H1 (cell line): ENCODE measurements around the gene TARDBP. TPM values are rescaled to one million over a fixed set of nuclear protein-coding genes. Genes with fewer than 3 reads are reported as not detected.

ENCODE experiments used
- CTCF ChIA-PET: fragments of 300-600 bp; sonication (Branson Sonifier 250); formaldehyde crosslinking; loops from one replicate; lab custom pipeline; 2021; ENCODE audit not compliant: partially characterized antibody; lab: Charles Lee
- POLR2A ChIA-PET: fragments of 300-600 bp; sonication (Branson Sonifier 250); formaldehyde crosslinking; loops from one replicate; lab custom pipeline; 2021; ENCODE audit warnings: inconsistent platforms; ENCODE audit not compliant: partially characterized antibody; lab: Charles Lee
- DNase-seq, 2 experiments: peaks; one replicate each; pipeline versions ENCODE4 v3.0.0 to v3.0.0-alpha.2; 2010 to 2022; ENCODE audit warnings: low spot score in 2 of 2, low read depth in 1 of 2, mixed read lengths in 1 of 2
- FAIRE-seq: peaks from 2 replicates; lab custom pipeline; 2011; peaks lifted over from hg19 to GRCh38; lab: Jason Lieb, UNC
- H2AFZ ChIP-seq: 2 replicates; pipeline ENCODE4 v1.8.1; 2012; ENCODE audit warnings: low read length, inconsistent platforms
- H2AK5ac ChIP-seq: 2 replicates; pipeline ENCODE4 v1.6.1; 2013; ENCODE audit warnings: low read depth, low read length
- H2BK120ac ChIP-seq: replicated peaks from 2 replicates; pipeline ENCODE3; 2013; ENCODE audit warnings: low read depth, low read length, inconsistent platforms
- H2BK12ac ChIP-seq: 2 replicates; pipeline ENCODE4 v1.6.1; 2013; ENCODE audit warnings: low read depth, low read length
- H2BK15ac ChIP-seq: 2 replicates; pipeline ENCODE4 v1.6.1; 2013; ENCODE audit warnings: low read length
- H2BK20ac ChIP-seq: 2 replicates; pipeline ENCODE4 v1.6.1; 2013; ENCODE audit warnings: low read length
- H2BK5ac ChIP-seq: 2 replicates; pipeline ENCODE4 v1.6.1; 2013; ENCODE audit warnings: low read depth, low read length
- H3K14ac ChIP-seq: 2 replicates; pipeline ENCODE4 v1.6.1; 2013; ENCODE audit warnings: inconsistent platforms; ENCODE audit not compliant: insufficient read length
- H3K18ac ChIP-seq: 2 replicates; pipeline ENCODE4 v1.6.1; 2013; ENCODE audit warnings: low read length; ENCODE audit errors: extremely low read depth
- H3K23ac ChIP-seq: 2 replicates; pipeline ENCODE4 v1.6.1; 2013; ENCODE audit warnings: inconsistent platforms; ENCODE audit not compliant: insufficient read length
- H3K23me2 ChIP-seq: 2 replicates; pipeline ENCODE4 v1.6.1; 2013; ENCODE audit warnings: low read depth, low read length
- H3K27ac ChIP-seq: 2 replicates; pipeline ENCODE4 v1.6.1; 2011; ENCODE audit warnings: low read depth, low read length, inconsistent platforms
- H3K27me3 ChIP-seq, 4 experiments: replicated peaks in 1 of 4; 1 replicate in 1 of 4; 2 replicates in 3 of 4; pipeline versions ENCODE4 v1.6.1 to v1.8.1; 2011 to 2013; ENCODE audit warnings: low read length in 3 of 4, mild to moderate bottlenecking in 3 of 4, inconsistent platforms in 2 of 4, mixed read lengths in 2 of 4, moderate library complexity in 1 of 4; ENCODE audit not compliant: control insufficient read depth in 3 of 4, insufficient read depth in 3 of 4; ENCODE audit errors: extremely low read depth in 1 of 4
- H3K36me3 ChIP-seq, 4 experiments: 2 replicates each; pipeline versions ENCODE4 v1.6.1 to v1.8.1; 2011 to 2013; ENCODE audit warnings: mild to moderate bottlenecking in 4 of 4, low read length in 3 of 4, moderate library complexity in 2 of 4, control low read depth in 1 of 4, inconsistent platforms in 1 of 4; ENCODE audit not compliant: insufficient read depth in 4 of 4, control insufficient read depth in 2 of 4
- H3K4ac ChIP-seq: replicated peaks from 2 replicates; pipeline ENCODE3; 2013; ENCODE audit warnings: low read length, low read depth, mixed read lengths, inconsistent platforms; ENCODE audit not compliant: insufficient read length
- H3K4me1 ChIP-seq, 4 experiments: replicated peaks in 1 of 4; 1 replicate in 1 of 4; 2 replicates in 3 of 4; pipeline versions ENCODE4 v1.6.1 to v1.8.1; 2011 to 2013; ENCODE audit warnings: low read length in 3 of 4, inconsistent platforms in 2 of 4, mixed read lengths in 1 of 4; ENCODE audit not compliant: insufficient read depth in 4 of 4, control insufficient read depth in 3 of 4
- H3K4me2 ChIP-seq, 2 experiments: 2 replicates each; pipeline versions ENCODE4 v1.6.1 to v1.8.1; 2011 to 2013; ENCODE audit warnings: low read depth in 2 of 2, low read length in 2 of 2, control low read depth in 1 of 2, inconsistent platforms in 1 of 2, mild to moderate bottlenecking in 1 of 2; ENCODE audit not compliant: insufficient read depth in 1 of 2
- H3K4me3 ChIP-seq, 4 experiments: fragments of 200-600, 300-600 bp in 1 of 4; sonication (generic), shearing (Covaris generic), sonication (Bioruptor Twin) in 1 of 4; 2 replicates each; pipeline versions ENCODE4 v1.5.1 to v1.8.1; 2011 to 2016; ENCODE audit warnings: low read length in 4 of 4, low read depth in 3 of 4, control low read depth in 2 of 4, inconsistent platforms in 2 of 4, mild to moderate bottlenecking in 2 of 4, mixed read lengths in 1 of 4, moderate library complexity in 1 of 4; ENCODE audit not compliant: insufficient read depth in 2 of 4; ENCODE audit errors: extremely low read depth in 1 of 4
- H3K56ac ChIP-seq: replicated peaks from 2 replicates; pipeline ENCODE3; 2013; ENCODE audit warnings: low read depth, mild to moderate bottlenecking, mixed read lengths, low read length, inconsistent platforms; ENCODE audit not compliant: insufficient read length
- H3K79me1 ChIP-seq: 2 replicates; pipeline ENCODE4 v1.6.1; 2013; ENCODE audit warnings: low read depth, low read length, control low read depth
- H3K79me2 ChIP-seq, 2 experiments: 2 replicates each; pipeline versions ENCODE4 v1.6.1 to v1.8.1; 2012 to 2013; ENCODE audit warnings: low read length in 2 of 2, mild to moderate bottlenecking in 2 of 2, inconsistent platforms in 1 of 2; ENCODE audit not compliant: insufficient read depth in 2 of 2, control insufficient read depth in 1 of 2
- H3K9ac ChIP-seq, 4 experiments: replicated peaks in 1 of 4; 1 replicate in 1 of 4; 2 replicates in 3 of 4; pipeline versions ENCODE4 v1.6.1 to v1.8.1; 2011 to 2013; ENCODE audit warnings: low read depth in 3 of 4, low read length in 3 of 4, control low read depth in 2 of 4, mild to moderate bottlenecking in 2 of 4, moderate library complexity in 2 of 4, inconsistent platforms in 1 of 4; ENCODE audit errors: extremely low read depth in 1 of 4
- H3K9me3 ChIP-seq, 2 experiments: 2 replicates each; pipeline versions ENCODE4 v1.6.1 to v1.8.1; 2012 to 2013; ENCODE audit warnings: mild to moderate bottlenecking in 2 of 2, moderate library complexity in 2 of 2, control low read depth in 1 of 2, inconsistent platforms in 1 of 2, low read depth in 1 of 2, low read length in 1 of 2, mixed read lengths in 1 of 2; ENCODE audit not compliant: insufficient read depth in 2 of 2
- H4K20me1 ChIP-seq, 2 experiments: replicated peaks in 1 of 2; 2 replicates each; pipeline versions ENCODE3 to v1.8.1; 2011 to 2013; ENCODE audit warnings: inconsistent platforms in 2 of 2, low read length in 2 of 2, mild to moderate bottlenecking in 1 of 2; ENCODE audit not compliant: insufficient read depth in 2 of 2, control insufficient read depth in 1 of 2
- H4K5ac ChIP-seq: 2 replicates; pipeline ENCODE4 v1.6.1; 2013; ENCODE audit warnings: low read length, low read depth, mixed read lengths, inconsistent platforms; ENCODE audit not compliant: insufficient read length
- H4K8ac ChIP-seq: 2 replicates; pipeline ENCODE4 v1.8.0; 2013; ENCODE audit warnings: mild to moderate bottlenecking, moderate library complexity, low read length, inconsistent platforms; ENCODE audit not compliant: insufficient read depth; ENCODE audit errors: extremely low read depth
- H4K91ac ChIP-seq: replicated peaks from 2 replicates; pipeline ENCODE3; 2013; ENCODE audit warnings: low read length, mixed read lengths, inconsistent platforms; ENCODE audit not compliant: insufficient read length
- ASH2L ChIP-seq: fragments of 200-600, 300-600 bp; sonication (generic); IDR thresholded peaks from one replicate; pipeline ENCODE4 v1.7.1; 2017; ENCODE audit warnings: low read length
- KDM4A ChIP-seq: IDR thresholded peaks from one replicate; pipeline ENCODE4 v1.7.1; 2012; ENCODE audit warnings: low read depth, mild to moderate bottlenecking, moderate library complexity, low read length, inconsistent platforms; ENCODE audit not compliant: severe bottlenecking
- WGBS, 2 experiments: shearing (Covaris generic) in 1 of 2; methylation state at CpG; one replicate each; pipeline versions ENCODE4 v1.1.6 to v1.1.7; 2013 to 2015; ENCODE audit warnings: low lambda C conversion rate in 2 of 2, mixed read lengths in 2 of 2, inconsistent platforms in 1 of 2, low coverage in 1 of 2, missing lambda C conversion rate in 1 of 2; ENCODE audit not compliant: insufficient replicate concordance in 2 of 2, insufficient coverage in 1 of 2, insufficient read length in 1 of 2; ENCODE audit errors: extremely low coverage in 1 of 2, missing lambda C conversion rate in 1 of 2; 5-methylcytosine and 5-hydroxymethylcytosine counted together
- polyA plus RNA-seq, 7 experiments: library from polyadenylated mRNA; depleted of rRNA in 3 of 7; stranded (reverse) in 5 of 7; unstranded in 2 of 7; fragments of >200 nt in 5 of 7; fragments of 200-250 nt in 2 of 7; gene quantifications; 1 replicate in 5 of 7; 2 replicates in 1 of 7; 4 replicates in 1 of 7; pipeline versions ENCODE4 v1.2.1 to v1.2.3, GENCODE V29; 2011 to 2013; ENCODE audit warnings: missing spikeins in 2 of 7, mixed read lengths in 2 of 7
- total RNA-seq: library from RNA; stranded (reverse); fragmentation: NEBNext Ultra II Directional; extraction: Animal tissue kit (Norgen Biotek cat#: 25700); gene quantifications from 2 replicates; pipeline ENCODE4 v1.2.1, GENCODE V29; 2021

The TARDBP gene
- total and polyA plus RNA-seq, 2 of the 8 experiments (the other 6 are each of a cell fraction or from before 2014, with no cell fraction given), result 144 to 240 TPM

GRCh38 chr1:11013160-11013531, 692 bp downstream of the TARDBP start:
- H3K9me3 ChIP-seq, result no peaks in the 10 kb centered on the region
- no peak overlapping the region for H2AK5ac ChIP-seq
- no peak overlapping the region for H2BK15ac ChIP-seq
- peaks cover 21 to 47% (median 36%) of the 10 kb centered on the region in 4 experiments for H3K36me3 ChIP-seq
- H3K79me1 ChIP-seq, result no peaks in the 10 kb centered on the region
- TF ChIP-seq ASH2L, result no peak
- TF ChIP-seq KDM4A, result peak; percentile 15
- peaks cover 18 to 44% of the 10 kb centered on the region in 2 experiments for H3K79me2 ChIP-seq
- peak overlapping the region; percentile 99; the same call in 1 of the 2 replicates for H3K27ac ChIP-seq
- H3K4me1 ChIP-seq, result peaks cover 0 to 10% (median 6%) of the 10 kb centered on the region in 4 experiments; a peak in 5 of 7 replicates
- H3K27me3 ChIP-seq, result no peaks in the 10 kb centered on the region
- H4K5ac ChIP-seq, result no peak overlapping the region
- no peak overlapping the region for H4K91ac ChIP-seq
- peak overlapping the region; percentile 100; the same call in 1 of the 2 replicates for H4K8ac ChIP-seq
- no peak overlapping the region for H2BK20ac ChIP-seq
- H2BK12ac ChIP-seq, result no peak overlapping the region
- peak overlapping the region; percentile 52; the same call in 1 of the 2 replicates for H2BK5ac ChIP-seq
- peaks cover 4% of the 10 kb centered on the region for H3K23me2 ChIP-seq
- no peak overlapping the region for H3K18ac ChIP-seq
- no peak overlapping the region for H3K4ac ChIP-seq
- peak overlapping the region; percentile 98 to 100 (median 100) for H3K9ac ChIP-seq
- no peak overlapping the region for H3K14ac ChIP-seq
- H3K4me2 ChIP-seq, result peak overlapping the region; percentile 92 to 97
- WGBS, 2 experiments, result 9% methylated on average over 8 of the region's 11 CpGs; no CpG with 5 or more reads in 1 of the 2 experiments
- H3K4me3 ChIP-seq, result peak overlapping the region; percentile 93 to 98 (median 95)
- H3K23ac ChIP-seq, result no peak overlapping the region
- no peak overlapping the region for H2BK120ac ChIP-seq
- no peak for DNase-seq
- no peak for FAIRE-seq
- H2AFZ ChIP-seq, result no peak overlapping the region
- CTCF ChIA-PET, result no interaction called here
- POLR2A ChIA-PET, result interaction anchor here (0.7 to 2.4 kb wide), 21 partner anchors 9 to 491 kb away, joined by 3 to 19 read pairs (median 5); partner anchors contain the start of genes EXOSC10 and SRM
- H4K20me1 ChIP-seq, result peaks cover 14 to 16% of the 10 kb centered on the region in 2 experiments
- H3K56ac ChIP-seq, result peak overlapping the region; percentile 37
